Ascending aorta (tissue), 2 donors: ENCODE measurements around the gene YLPM1. TPM values are rescaled to one million over a fixed set of nuclear protein-coding genes. Genes with fewer than 3 reads are reported as not detected.

ENCODE experiments used
- DNase-seq, 2 donors: peaks; one replicate each; pipeline ENCODE4 v3.0.0-alpha.2; 2019; ENCODE audit warnings: low spot score in 2 of 2
- H3K27ac ChIP-seq, 2 donors: fragments of 200-600 bp; sonication (generic); one replicate each; pipeline ENCODE4 v1.5.1; 2016 to 2017; ENCODE audit warnings: mild to moderate bottlenecking in 1 of 2
- H3K27me3 ChIP-seq: fragments of 200-600 bp; sonication (generic); one replicate; pipeline ENCODE4 v1.5.1; 2017
- H3K36me3 ChIP-seq, 2 donors: fragments of 200-600 bp; sonication (generic); one replicate each; pipeline ENCODE4 v1.5.1; 2016
- H3K4me1 ChIP-seq, 2 donors: fragments of 200-600 bp; sonication (generic); one replicate each; pipeline ENCODE4 v1.5.1; 2016 to 2017; ENCODE audit warnings: mild to moderate bottlenecking in 1 of 2
- H3K4me3 ChIP-seq, 2 donors: fragments of 200-600 bp; sonication (generic); one replicate each; pipeline ENCODE4 v1.5.1; 2016 to 2017; ENCODE audit warnings: mild to moderate bottlenecking in 1 of 2
- H3K9me3 ChIP-seq, 2 donors: fragments of 200-600 bp; sonication (generic); one replicate each; pipeline ENCODE4 v1.5.1; 2016
- intact Hi-C: fragments of 100-400 bp; cut with DNase I; formaldehyde crosslinking; loops from one replicate; pipeline ENCODE4 v1.15.1; 2023
- total RNA-seq: library from RNA; depleted of rRNA; stranded (reverse); fragments of >200 nt; gene quantifications from one replicate; pipeline ENCODE4 v1.1.0, GENCODE V29; 2016
- TF ChIP-seq, protein P1 (sequence below), 3 experiments: fragments of 200-600 bp in 2 of 3; fragments of 450-650 bp in 1 of 3; sonication (generic) in 2 of 3; IDR thresholded peaks; one replicate each; pipeline ENCODE4 v1.5.1; 2016 to 2019; ENCODE audit warnings: antibody characterized with exemption in 3 of 3, mild to moderate bottlenecking in 1 of 3, moderate library complexity in 1 of 3

The YLPM1 gene
- total RNA-seq, 1 donor from 2014 or later = 27.7 TPM

DNA sequence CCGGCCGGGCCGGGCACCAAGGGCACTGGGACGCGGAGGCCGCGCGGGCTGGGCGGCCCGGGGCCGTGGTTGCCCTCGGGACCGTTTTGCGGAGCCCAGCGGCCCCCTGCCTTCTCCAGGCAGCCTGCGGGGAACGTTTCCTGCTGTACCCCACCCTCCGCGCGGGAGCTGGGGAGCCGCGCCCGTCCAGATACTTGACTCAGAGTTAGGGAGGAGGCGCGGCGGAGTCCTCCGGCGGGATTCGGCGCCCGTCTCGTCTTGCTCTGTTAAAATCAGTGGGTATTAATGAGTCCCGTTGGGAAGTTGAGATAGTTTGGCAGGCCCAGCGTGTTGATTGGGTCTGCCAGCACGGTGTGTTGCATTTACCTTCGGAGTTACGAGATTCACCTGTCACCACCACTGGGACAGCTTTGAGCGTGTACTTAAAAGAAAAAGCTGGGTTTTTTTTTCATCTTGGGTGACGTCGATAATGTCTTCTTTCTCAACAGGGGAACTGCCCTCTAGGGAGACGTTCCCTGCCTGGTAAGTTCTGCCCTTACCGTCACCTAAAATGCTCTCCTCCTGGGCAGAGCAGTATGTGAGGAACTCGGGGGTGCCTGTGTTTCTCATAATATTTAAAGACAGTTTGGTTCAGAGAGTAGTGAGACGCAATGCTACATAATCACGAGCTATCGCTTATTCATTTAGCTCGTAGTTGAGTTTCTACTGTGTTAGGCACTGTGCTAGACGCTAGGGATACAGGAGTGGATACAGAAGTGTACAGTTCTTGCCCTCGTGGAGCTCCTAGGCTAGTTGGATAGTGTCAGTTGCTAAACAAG is 119.2 kb downstream of the YLPM1 start:
- DNase-seq = peak in 1 of 2 donors; percentile 77
- peak overlapping the region; percentile 86 to 97 for H3K27ac ChIP-seq
- no peaks in the 10 kb centered on the region for H3K9me3 ChIP-seq
- TF ChIP-seq, protein P1, sequence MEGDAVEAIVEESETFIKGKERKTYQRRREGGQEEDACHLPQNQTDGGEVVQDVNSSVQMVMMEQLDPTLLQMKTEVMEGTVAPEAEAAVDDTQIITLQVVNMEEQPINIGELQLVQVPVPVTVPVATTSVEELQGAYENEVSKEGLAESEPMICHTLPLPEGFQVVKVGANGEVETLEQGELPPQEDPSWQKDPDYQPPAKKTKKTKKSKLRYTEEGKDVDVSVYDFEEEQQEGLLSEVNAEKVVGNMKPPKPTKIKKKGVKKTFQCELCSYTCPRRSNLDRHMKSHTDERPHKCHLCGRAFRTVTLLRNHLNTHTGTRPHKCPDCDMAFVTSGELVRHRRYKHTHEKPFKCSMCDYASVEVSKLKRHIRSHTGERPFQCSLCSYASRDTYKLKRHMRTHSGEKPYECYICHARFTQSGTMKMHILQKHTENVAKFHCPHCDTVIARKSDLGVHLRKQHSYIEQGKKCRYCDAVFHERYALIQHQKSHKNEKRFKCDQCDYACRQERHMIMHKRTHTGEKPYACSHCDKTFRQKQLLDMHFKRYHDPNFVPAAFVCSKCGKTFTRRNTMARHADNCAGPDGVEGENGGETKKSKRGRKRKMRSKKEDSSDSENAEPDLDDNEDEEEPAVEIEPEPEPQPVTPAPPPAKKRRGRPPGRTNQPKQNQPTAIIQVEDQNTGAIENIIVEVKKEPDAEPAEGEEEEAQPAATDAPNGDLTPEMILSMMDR (IDR thresholded peaks at IDR 0.05) = peak in 1 of 3 experiments; percentile 18
- peaks cover 0 to 9% of the 10 kb centered on the region in 2 donors for H3K36me3 ChIP-seq
- intact Hi-C loops = loop anchor here (10.0 kb wide), 1 partner anchor 268 kb away; the partner anchor contains the start of gene LTBP2
- H3K4me1 ChIP-seq = peaks cover 3 to 41% of the 10 kb centered on the region in 2 donors
- no peaks in the 10 kb centered on the region for H3K27me3 ChIP-seq
- peak overlapping the region; percentile 87 to 95 for H3K4me3 ChIP-seq

Other genes with a start within 250 kb of the YLPM1 start
- gene LTBP2, start 151.1 kb upstream of the YLPM1 start, total RNA-seq = 383 TPM
- gene AREL1, start 50.2 kb upstream of the YLPM1 start, total RNA-seq = 17.9 TPM
- gene FCF1, start 50.2 kb upstream of the YLPM1 start, total RNA-seq = 10.0 TPM
- gene PROX2, start 112.8 kb downstream of the YLPM1 start, total RNA-seq = not detected
- 59.7 TPM for gene DLST, start 118.6 kb downstream of the YLPM1 start, total RNA-seq
- gene RPS6KL1, start 159.9 kb downstream of the YLPM1 start, total RNA-seq = 12.1 TPM
- 41.1 TPM for gene PGF, start 192.3 kb downstream of the YLPM1 start, total RNA-seq
- gene EIF2B2, start 239.6 kb downstream of the YLPM1 start, total RNA-seq = 27.1 TPM